Measurements from ENCODE around the gene YY1.

- TF ChIP-seq, protein P1, sequence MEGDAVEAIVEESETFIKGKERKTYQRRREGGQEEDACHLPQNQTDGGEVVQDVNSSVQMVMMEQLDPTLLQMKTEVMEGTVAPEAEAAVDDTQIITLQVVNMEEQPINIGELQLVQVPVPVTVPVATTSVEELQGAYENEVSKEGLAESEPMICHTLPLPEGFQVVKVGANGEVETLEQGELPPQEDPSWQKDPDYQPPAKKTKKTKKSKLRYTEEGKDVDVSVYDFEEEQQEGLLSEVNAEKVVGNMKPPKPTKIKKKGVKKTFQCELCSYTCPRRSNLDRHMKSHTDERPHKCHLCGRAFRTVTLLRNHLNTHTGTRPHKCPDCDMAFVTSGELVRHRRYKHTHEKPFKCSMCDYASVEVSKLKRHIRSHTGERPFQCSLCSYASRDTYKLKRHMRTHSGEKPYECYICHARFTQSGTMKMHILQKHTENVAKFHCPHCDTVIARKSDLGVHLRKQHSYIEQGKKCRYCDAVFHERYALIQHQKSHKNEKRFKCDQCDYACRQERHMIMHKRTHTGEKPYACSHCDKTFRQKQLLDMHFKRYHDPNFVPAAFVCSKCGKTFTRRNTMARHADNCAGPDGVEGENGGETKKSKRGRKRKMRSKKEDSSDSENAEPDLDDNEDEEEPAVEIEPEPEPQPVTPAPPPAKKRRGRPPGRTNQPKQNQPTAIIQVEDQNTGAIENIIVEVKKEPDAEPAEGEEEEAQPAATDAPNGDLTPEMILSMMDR (IDR thresholded peaks at IDR 0.05) = peak in 1 of 4 experiments; percentile 5
- TF ChIP-seq POLR2A (IDR thresholded peaks at IDR 0.05) (no peak), POLR2AphosphoS5 (IDR thresholded peaks at IDR 0.05) (peak in 2 of 4 donors; percentile 28 to 90)
Observed at GRCh38 chr14:100240668-100241032, 1.7 kb downstream of the YY1 start.

Data from sigmoid colon (tissue), 4 donors.